ENCODE results near the gene YES1.

The YES1 gene

GRCh38 chr18:679516-679915, 132.5 kb downstream of the YES1 start:
- no peak for TF ChIP-seq CTCF (conservative IDR thresholded peaks at IDR 0.05; ENCODE audit: low read depth, low read length)
- DNase-seq (ENCODE audit: low read depth) = no peak

GRCh38 chr18:678482-679182, 133.4 kb downstream of the YES1 start:
- no peak for TF ChIP-seq CTCF (conservative IDR thresholded peaks at IDR 0.05; ENCODE audit: low read depth, low read length)
- no peak overlapping the region for H3K4me3 ChIP-seq (ENCODE audit: low read length)
- no peak for DNase-seq (ENCODE audit: low read depth)

More at GRCh38 chr18:679516-679915, 132.5 kb downstream of the YES1 start:
- no peak overlapping the region for H3K4me3 ChIP-seq (ENCODE audit: low read length)

GRCh38 chr18:677951-678381, 134.1 kb downstream of the YES1 start:
- TF ChIP-seq CTCF (conservative IDR thresholded peaks at IDR 0.05; ENCODE audit: low read depth, low read length) = no peak
- DNase-seq (ENCODE audit: low read depth) = no peak
- no peak overlapping the region for H3K4me3 ChIP-seq (ENCODE audit: low read length)

- no peak overlapping the region for H3K4me3 ChIP-seq (ENCODE audit: low read length)
- TF ChIP-seq CTCF (conservative IDR thresholded peaks at IDR 0.05; ENCODE audit: low read depth, low read length) = no peak
- DNase-seq (ENCODE audit: low read depth) = no peak
Measured at GRCh38 chr18:677145-677544, 134.9 kb downstream of the YES1 start.

- DNase-seq (ENCODE audit: low read depth) = no peak
- TF ChIP-seq CTCF (conservative IDR thresholded peaks at IDR 0.05; ENCODE audit: low read depth, low read length) = no peak
- no peak overlapping the region for H3K4me3 ChIP-seq (ENCODE audit: low read length)
Measured at GRCh38 chr18:676736-677135, 135.3 kb downstream of the YES1 start.

- no peak for DNase-seq (ENCODE audit: low read depth)
- no peak overlapping the region for H3K4me3 ChIP-seq (ENCODE audit: low read length)
- no peak for TF ChIP-seq CTCF (conservative IDR thresholded peaks at IDR 0.05; ENCODE audit: low read depth, low read length)
Measured at GRCh38 chr18:676069-676468, 136.0 kb downstream of the YES1 start.

GRCh38 chr18:675307-675706, 136.7 kb downstream of the YES1 start:
- DNase-seq (ENCODE audit: low read depth) = no peak
- no peak for TF ChIP-seq CTCF (conservative IDR thresholded peaks at IDR 0.05; ENCODE audit: low read depth, low read length)
- H3K4me3 ChIP-seq (ENCODE audit: low read length) = no peak overlapping the region

All from retinal pigment epithelial cell (primary cell).